NCI-H1417 treated with DMSO at 0.1 percent for 48 hours (cell line): Measurements from ENCODE around the gene SYNGR1.

Experiments
- DNase-seq: peaks from one replicate; lab custom pipeline; 2025; lab: John Stamatoyannopoulos, UW

The SYNGR1 gene

GRCh38 chr22:39431216-39431801 lies 81.5 kb downstream of the SYNGR1 start:
- no peak for DNase-seq

GRCh38 chr22:39431821-39432251 lies 82.0 kb downstream of the SYNGR1 start:
- no peak for DNase-seq

DNA sequence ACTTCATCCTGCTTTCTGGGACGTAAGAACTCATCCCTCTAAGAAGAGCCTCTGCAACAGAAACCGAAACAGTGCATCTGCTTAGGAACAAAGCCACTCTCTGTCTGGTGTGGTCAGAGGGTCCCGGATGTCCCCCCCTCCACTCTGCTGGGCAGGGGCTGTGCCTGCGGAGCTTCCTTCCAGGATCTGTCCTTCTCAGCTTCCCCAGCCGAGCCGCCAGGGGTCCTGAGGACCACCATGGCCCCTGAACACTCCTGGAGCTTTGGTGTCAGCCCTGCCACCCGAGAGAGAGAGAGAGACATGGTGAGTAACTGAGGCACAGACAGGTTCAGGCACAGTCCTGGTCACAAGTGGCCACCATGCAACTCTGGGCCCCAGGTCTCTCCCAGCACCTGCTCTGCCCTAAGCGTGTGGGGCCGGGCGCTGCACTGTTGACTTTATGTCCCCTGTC lies 82.6 kb downstream of the SYNGR1 start:
- no peak for DNase-seq

DNA sequence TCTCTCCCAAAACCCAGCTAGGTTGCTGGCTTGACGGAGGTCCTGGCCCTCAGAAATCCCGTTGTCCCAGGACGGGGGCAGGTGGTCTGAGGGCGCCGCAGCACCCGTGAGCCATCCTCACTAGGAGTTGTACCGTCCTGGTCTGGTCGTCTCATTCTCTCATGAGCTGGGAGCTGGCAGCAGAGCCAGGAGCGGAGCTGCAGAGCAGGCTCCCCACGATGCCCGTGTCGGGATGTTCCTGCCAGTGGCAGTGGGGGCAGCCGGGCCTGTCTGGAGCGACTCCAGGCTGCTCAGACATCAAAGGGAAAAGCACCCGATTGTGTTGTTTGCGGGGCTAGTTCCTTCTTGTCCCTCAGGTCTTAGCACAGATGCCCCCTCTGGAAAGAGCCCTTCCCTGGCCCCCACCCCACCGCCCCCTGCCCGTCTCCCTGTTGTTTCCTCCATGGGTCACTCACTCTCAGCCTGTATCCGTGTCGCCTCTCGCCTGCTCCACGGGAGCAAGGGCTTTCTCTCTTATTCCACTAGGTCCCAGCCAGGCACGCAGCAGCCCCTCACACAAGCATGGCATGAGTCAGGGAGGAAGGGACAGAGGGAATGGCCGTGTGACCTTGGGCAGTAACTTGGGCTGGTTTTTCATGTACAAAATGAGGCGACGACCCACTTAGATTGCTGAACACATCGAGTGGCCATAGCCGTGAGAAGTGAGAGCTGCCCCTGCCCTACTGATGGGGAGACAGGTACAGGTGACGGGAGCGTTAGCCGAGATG lies 83.9 kb downstream of the SYNGR1 start:
- DNase-seq: no peak

DNA sequence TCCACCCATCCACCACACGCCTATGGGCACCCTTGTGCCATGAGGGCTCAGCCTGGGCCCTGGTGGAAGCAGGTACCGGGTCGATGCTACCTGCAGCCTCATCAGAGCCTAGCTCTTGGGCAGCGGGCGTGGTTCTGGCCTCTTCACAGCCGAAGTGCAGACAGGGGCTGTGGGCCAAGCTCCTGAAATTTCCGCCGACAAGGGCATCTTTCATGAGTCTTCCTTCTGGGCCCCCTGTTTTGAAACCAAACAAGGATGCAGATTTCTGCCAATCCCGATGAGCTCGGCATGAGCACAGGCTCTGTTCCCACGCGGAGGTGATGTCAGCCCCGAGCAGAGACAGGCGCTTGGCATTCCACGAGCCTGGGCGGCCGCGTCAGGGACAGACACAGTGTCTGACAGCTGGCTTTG lies 84.5 kb downstream of the SYNGR1 start:
- no peak for DNase-seq

GRCh38 chr22:39434721-39435120 lies 84.9 kb downstream of the SYNGR1 start:
- no peak for DNase-seq
